Heart left ventricle (tissue), 16 donors: ENCODE measurements around the gene GLDC. TPM values are rescaled to one million over a fixed set of nuclear protein-coding genes. Genes with fewer than 3 reads are reported as not detected.

Experiments
- ATAC-seq, 4 donors: fragments of 200-7000 bp; cut with Tn5 transposase; one replicate each; pipeline ENCODE4 v1.9.1; 2020 to 2022; ENCODE audit warnings: moderate library complexity in 4 of 4, mild to moderate bottlenecking in 3 of 4, moderate number of reproducible peaks in 1 of 4
- DNase-seq, 5 donors: peaks; one replicate each; pipeline ENCODE4 v3.0.0-alpha.2; 2020
- H3K27ac ChIP-seq, 12 donors: fragments of 200-600 bp; sonication (generic) in 4 of 12; one replicate each; pipeline versions ENCODE4 v1.5.0 to v1.8.0; 2016 to 2022; ENCODE audit warnings: mild to moderate bottlenecking in 2 of 12
- H3K27me3 ChIP-seq, 9 donors: fragments of 200-600 bp; sonication (generic) in 2 of 9; one replicate each; pipeline versions ENCODE4 v1.5.1 to v1.8.0; 2016 to 2022; ENCODE audit warnings: mild to moderate bottlenecking in 3 of 9
- H3K36me3 ChIP-seq, 9 donors: fragments of 200-600 bp; sonication (generic) in 2 of 9; one replicate each; pipeline versions ENCODE4 v1.5.0 to v1.8.0; 2018 to 2022; ENCODE audit warnings: mild to moderate bottlenecking in 2 of 9
- H3K4me1 ChIP-seq, 12 donors: fragments of 200-600 bp; sonication (generic) in 4 of 12; one replicate each; pipeline versions ENCODE4 v1.5.0 to v1.8.0; 2016 to 2022; ENCODE audit warnings: mild to moderate bottlenecking in 3 of 12
- H3K4me3 ChIP-seq, 12 donors: fragments of 200-600 bp; sonication (generic) in 4 of 12; one replicate each; pipeline versions ENCODE4 v1.5.0 to v1.8.0; 2017 to 2022; ENCODE audit warnings: mild to moderate bottlenecking in 9 of 12, moderate library complexity in 4 of 12
- H3K9me3 ChIP-seq, 12 donors: fragments of 200-600 bp; sonication (generic) in 4 of 12; one replicate each; pipeline versions ENCODE4 v1.5.0 to v1.8.0; 2016 to 2022; ENCODE audit warnings: mild to moderate bottlenecking in 1 of 12
- CTCF ChIP-seq, 12 donors: fragments of 200-600 bp; sonication (generic) in 4 of 12; IDR thresholded peaks; one replicate each; pipeline versions ENCODE4 v1.5.0 to v1.8.0; 2018 to 2022; ENCODE audit warnings: antibody characterized with exemption in 12 of 12, mild to moderate bottlenecking in 5 of 12
- POLR2A ChIP-seq, 2 donors: fragments of 450-650 bp; IDR thresholded peaks; one replicate each; pipeline ENCODE4 v1.6.1; 2017; ENCODE audit warnings: antibody characterized with exemption in 2 of 2, mild to moderate bottlenecking in 2 of 2, moderate library complexity in 2 of 2
- WGBS, 4 donors: extraction: QIAGEN DNeasy Blood & Tissue Kit in 2 of 4; methylation state at CpG; one replicate each; pipeline versions ENCODE4 v1.1.5 to v1.1.7; 2013 to 2018; 5-methylcytosine and 5-hydroxymethylcytosine counted together
- intact Hi-C, 10 donors: fragments of 100-400 bp; cut with DNase I; formaldehyde crosslinking; loops; one replicate each; pipeline versions ENCODE4 v1.11.1 to v1.14.2; 2022
- polyA plus RNA-seq, 2 donors: library from polyadenylated mRNA; stranded (reverse); fragments of 200-250 nt; gene quantifications; one replicate each; pipeline ENCODE4 v1.2.3, GENCODE V29; 2013
- total RNA-seq, 9 donors: library from RNA; depleted of rRNA in 2 of 9; stranded (reverse); fragments of >200 nt in 2 of 9; fragmentation: NEBNext Ultra II Directional in 3 of 9; extraction: Animal tissue kit (Norgen Biotek cat#: 25700) in 3 of 9; gene quantifications; one replicate each; pipeline versions ENCODE4 v1.1.0 to v1.2.4, GENCODE V29; 2016 to 2023
- donor health status: ischemic (EF 13 %, LVEDD 7.1; RV severe dilation, severe dysfunction).
- donor health status: healthy with polysubstance abuse.
- donor health status: DM: no; HTN: yes; CAD: no.
- donor health status: DM: no; HTN: no; CAD: no.
- donor health status: ischemic (EF 25% LVEDD 6.9; RV normal size, moderate dysfunction).
- donor health status: ischemic (EF 25% LVEDD 5.7; RV mildly dilated, moderate dysfunction).
- donor health status: healthy.
- donor health status: DM: yes; HTN: yes; CAD: no.
- donor health status: ischemic (EF 35%, LVEDD 5.7; RV mildly dilated, moderate dysfunction).
- donor health status: nonischemic (EF 11% LVEDD 7.7; RV severe dilation, severe dysfunction).
- donor health status: DM: yes; HTN: yes; CAD: no.
- donor health status: PGD.
- donor health status: ischemic (EF 29% LVEDD 5.4; RV normal size, mild dysfunction).
- donor health status: nonischemic (EF 23%, LVEDD 6.1; RV moderate dilation, normal function).

Gene GLDC
- total and polyA plus RNA-seq, 11 donors: 0.26 to 0.53 TPM; not detected in 9

- no peaks in the 10 kb centered on the region for H3K36me3 ChIP-seq
- no peaks in the 10 kb centered on the region for H3K27me3 ChIP-seq
- no peak overlapping the region for H3K27ac ChIP-seq
- WGBS, 4 donors: 90 to 96% (median 93%) methylated on average over 14 of the region's 14 CpGs
- DNase-seq (no peak), ATAC-seq (no peak)
- no peak for TF ChIP-seq CTCF (IDR thresholded peaks at IDR 0.05)
- no peak for TF ChIP-seq POLR2A (IDR thresholded peaks at IDR 0.05)
- no peaks in the 10 kb centered on the region for H3K4me1 ChIP-seq
- intact Hi-C loops: loop anchor here in 8 of 10 donors (5.0 to 10.0 kb wide), 6 partner anchors 83 to 318 kb away; no protein-coding TSS in a partner anchor
- H3K9me3 ChIP-seq: no peaks in the 10 kb centered on the region
- no peak overlapping the region for H3K4me3 ChIP-seq
Observed at GRCh38 chr9:6669881-6670280, 24.4 kb upstream of the GLDC start.

GRCh38 chr9:6667633-6668280 lies 22.2 kb upstream of the GLDC start:
- DNase-seq: no peak
- no peak for ATAC-seq
- intact Hi-C loops: loop anchor here in 9 of 10 donors (2.0 to 10.0 kb wide), 7 partner anchors 80 to 315 kb away; no protein-coding TSS in a partner anchor
- 60 to 63% (median 62%) methylated on average over 5 of the region's 5 CpGs for WGBS, 4 donors
- Histone ChIP-seq H3K27me3 (no peaks in the 10 kb centered on the region), H3K4me3 (no peak overlapping the region), H3K9me3 (no peaks in the 10 kb centered on the region), H3K36me3 (no peaks in the 10 kb centered on the region), H3K27ac (no peak overlapping the region), H3K4me1 (no peaks in the 10 kb centered on the region)
- TF ChIP-seq CTCF (IDR thresholded peaks at IDR 0.05) (peak; percentile 25 to 65 (median 48)), POLR2A (IDR thresholded peaks at IDR 0.05) (no peak)

- intact Hi-C loops: loop anchor here in 9 of 10 donors (2.0 to 10.0 kb wide), 7 partner anchors 80 to 315 kb away; no protein-coding TSS in a partner anchor
- no peak for ATAC-seq
- Histone ChIP-seq H3K9me3 (no peaks in the 10 kb centered on the region), H3K36me3 (no peaks in the 10 kb centered on the region), H3K4me1 (no peaks in the 10 kb centered on the region), H3K27me3 (no peaks in the 10 kb centered on the region), H3K27ac (no peak overlapping the region), H3K4me3 (no peak overlapping the region)
- DNase-seq: no peak
- TF ChIP-seq POLR2A (IDR thresholded peaks at IDR 0.05): no peak
- TF ChIP-seq CTCF (IDR thresholded peaks at IDR 0.05): no peak
- WGBS, 4 donors: 90 to 95% (median 92%) methylated on average over 6 of the region's 6 CpGs
Observed at GRCh38 chr9:6667080-6667479, 21.6 kb upstream of the GLDC start.

- 77 to 83% (median 81%) methylated on average over 1 of the region's 1 CpG for WGBS, 4 donors
- H3K4me1 ChIP-seq: no peaks in the 10 kb centered on the region
- no peaks in the 10 kb centered on the region for H3K36me3 ChIP-seq
- H3K4me3 ChIP-seq: no peak overlapping the region
- TF ChIP-seq CTCF (IDR thresholded peaks at IDR 0.05) (no peak), POLR2A (IDR thresholded peaks at IDR 0.05) (no peak)
- DNase-seq (no peak), ATAC-seq (no peak)
- H3K9me3 ChIP-seq: no peaks in the 10 kb centered on the region
- no peaks in the 10 kb centered on the region for H3K27me3 ChIP-seq
- H3K27ac ChIP-seq: no peak overlapping the region
- intact Hi-C loops: loop anchor here in 9 of 10 donors (2.0 to 10.0 kb wide), 7 partner anchors 78 to 313 kb away; no protein-coding TSS in a partner anchor
Observed at GRCh38 chr9:6665628-6666027, 20.1 kb upstream of the GLDC start.
